ENCODE data around the gene CALML4. TPM values are rescaled to one million over a fixed set of nuclear protein-coding genes. Genes with fewer than 3 reads are reported as not detected.

The CALML4 gene
- total RNA-seq, 1 donor from 2014 or later, result 2.9 TPM

GRCh38 chr15:68143785-68144184 lies 61.3 kb downstream of the CALML4 start:
- ATAC-seq, result no peak

- no peak for ATAC-seq
Measured at GRCh38 chr15:68143129-68143528, 62.0 kb downstream of the CALML4 start.

Other genes starting within 250 kb of the CALML4 start
- gene PIAS1, start 151.0 kb downstream of the CALML4 start, total RNA-seq, result 24.4 TPM
- gene CLN6, start 24.4 kb upstream of the CALML4 start, total RNA-seq, result 18.5 TPM
- 46.8 TPM for gene FEM1B, start 72.4 kb upstream of the CALML4 start, total RNA-seq
- 0.48 TPM for gene ITGA11, start 226.8 kb upstream of the CALML4 start, total RNA-seq

All from esophagus mucosa (tissue), 1 donor.